CD4-positive, alpha-beta T cell treated with Interferon gamma for 1 hour (primary cell): ENCODE measurements around the gene CDC42EP5.
A peak's percentile ranks its signal among the peaks of the same experiment; 100 is the strongest.
"Not testable (repeated sequence)": the region's sequence is repeated elsewhere in the genome, so short reads cannot be mapped to it uniquely, and the experiment has no call there.

Experiments
- DNase-seq: peaks from one replicate; pipeline ENCODE4 v3.0.0-alpha.2; 2020

CDC42EP5 gene

GRCh38 chr19:54485851-54486250, 12.8 kb upstream of the CDC42EP5 start:
- DNase-seq: no peak

DNA sequence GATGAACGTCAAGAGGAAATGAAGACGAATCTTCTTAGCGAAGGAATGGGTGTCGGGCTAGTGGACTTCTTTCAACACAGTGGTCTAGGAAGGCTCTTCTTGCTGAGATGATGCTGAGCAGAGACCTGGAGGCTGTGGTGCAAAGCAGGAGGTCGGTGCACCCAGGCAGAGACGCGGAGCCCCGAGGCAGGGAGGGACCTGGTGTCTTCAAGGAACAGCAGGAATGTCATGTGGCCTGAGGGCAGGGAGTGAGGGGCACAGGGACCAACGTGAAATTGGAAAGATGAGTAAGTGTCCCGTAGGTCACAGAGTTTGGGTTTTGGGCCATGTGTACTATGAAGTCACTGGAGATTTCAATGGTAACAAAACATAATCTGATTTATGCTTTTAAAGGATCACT, 11.4 kb upstream of the CDC42EP5 start:
- no peak for DNase-seq

DNA sequence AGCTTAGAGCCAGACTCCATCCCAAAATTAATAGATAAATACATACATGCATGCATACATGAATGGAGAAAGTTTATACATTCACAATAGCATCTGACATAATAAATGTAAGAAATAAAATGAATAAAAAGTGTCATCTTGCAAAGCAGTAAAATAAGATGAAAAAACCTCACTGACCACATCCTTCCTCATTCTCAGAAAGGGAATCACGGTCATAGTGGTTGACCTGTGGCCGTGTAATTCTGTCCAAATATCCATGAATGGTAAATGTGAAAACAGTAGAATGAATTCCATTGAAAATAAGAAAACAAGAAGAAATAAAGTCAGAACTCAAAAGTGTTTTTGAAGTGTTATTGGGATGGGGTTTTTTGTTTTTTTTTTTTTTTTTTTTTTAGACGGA, 9.8 kb upstream of the CDC42EP5 start:
- DNase-seq: no peak

DNA sequence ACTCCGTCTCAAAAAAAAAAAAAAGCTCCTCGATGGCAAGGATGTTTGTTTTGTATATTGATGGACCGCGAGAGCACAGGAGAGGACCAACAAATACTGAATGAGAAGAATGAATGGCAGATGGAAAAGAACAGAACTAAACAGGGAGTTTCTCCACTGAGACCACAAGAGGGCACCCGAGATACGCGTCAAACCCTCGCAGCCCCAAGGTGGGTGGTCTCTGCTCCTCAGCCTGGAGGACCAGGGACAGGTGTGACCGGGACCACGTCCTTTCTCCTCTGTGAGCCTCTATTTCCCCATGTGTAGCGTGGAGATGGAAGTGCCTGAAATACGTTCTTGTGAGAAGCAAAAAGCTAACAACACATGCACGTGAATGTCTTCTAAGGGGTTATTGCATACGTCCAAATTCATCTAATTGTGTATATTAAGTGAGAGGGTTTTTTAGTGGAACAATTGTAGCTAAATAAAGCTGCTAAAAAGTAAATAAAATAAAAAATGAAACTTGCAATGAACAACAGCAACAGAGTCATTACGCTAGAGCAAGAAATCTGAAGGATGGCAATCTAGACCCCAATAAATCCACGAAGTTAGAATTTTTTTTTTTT, 8.3 kb upstream of the CDC42EP5 start:
- DNase-seq: peak; percentile 29

DNA sequence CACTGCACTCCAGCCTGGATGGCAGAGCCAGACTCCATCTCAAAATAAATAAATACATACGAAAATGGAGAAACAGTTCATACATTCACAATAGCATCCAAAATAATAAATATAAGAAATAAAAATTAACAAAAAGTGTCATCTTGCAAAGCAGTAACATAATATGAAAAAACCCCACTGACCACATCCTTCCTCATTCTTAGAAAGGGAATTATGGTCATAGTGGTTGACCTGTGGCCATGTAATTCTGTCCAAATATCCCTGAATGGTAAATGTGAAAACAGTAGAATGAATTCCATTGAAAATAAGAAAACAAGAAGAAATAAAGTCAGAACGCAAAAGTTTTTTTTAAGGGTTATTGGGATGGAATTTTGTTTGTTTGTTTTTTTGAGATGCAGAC, 7.0 kb upstream of the CDC42EP5 start:
- DNase-seq: no peak

DNA sequence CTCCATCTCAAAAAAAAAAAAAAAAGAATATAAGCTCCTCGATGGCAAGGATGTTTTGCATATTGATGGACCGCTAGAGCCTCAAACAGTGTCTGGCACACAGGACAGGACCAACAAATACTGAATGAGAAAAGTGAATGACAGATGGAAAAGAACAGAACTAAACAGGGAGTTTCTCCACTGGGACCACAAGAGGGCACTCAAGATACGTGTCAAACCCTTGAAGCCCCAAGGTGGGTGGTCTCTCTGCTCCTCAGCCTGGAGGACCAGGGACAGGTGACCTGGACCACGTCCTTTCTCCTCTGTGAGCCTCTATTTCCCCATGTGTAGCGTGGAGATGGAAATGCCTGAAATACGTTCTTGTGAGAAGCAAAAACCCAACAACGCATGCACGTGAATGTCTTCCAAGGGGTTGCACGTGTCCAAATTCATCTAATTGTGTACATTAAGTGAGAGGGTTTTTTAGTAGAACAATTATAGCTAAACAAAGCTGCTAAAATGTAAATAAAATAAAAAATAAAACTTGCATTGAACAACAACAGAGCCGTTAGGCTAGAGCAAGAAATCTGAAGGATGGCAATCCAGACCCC, 5.7 kb upstream of the CDC42EP5 start:
- DNase-seq: no peak

DNA sequence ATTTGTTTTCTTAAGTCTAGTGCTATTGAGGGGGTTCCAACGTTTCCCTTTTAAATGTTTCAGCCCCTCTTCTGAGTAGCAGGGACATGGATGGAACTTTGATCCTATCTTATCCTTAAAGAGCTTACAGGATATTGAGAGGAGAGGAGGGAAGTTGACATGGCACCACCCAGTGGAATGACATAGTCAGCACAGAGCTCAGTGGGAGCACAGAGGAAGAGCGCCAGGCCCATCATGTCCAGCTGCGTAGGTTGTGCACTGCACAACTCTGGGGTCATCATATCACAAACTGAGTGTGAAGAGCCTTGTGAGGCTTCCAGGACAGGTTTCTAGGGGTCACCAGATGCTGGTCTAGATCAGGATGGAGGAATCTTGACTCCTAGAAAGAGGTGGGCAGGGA, 4.6 kb upstream of the CDC42EP5 start:
- DNase-seq: no peak

DNA sequence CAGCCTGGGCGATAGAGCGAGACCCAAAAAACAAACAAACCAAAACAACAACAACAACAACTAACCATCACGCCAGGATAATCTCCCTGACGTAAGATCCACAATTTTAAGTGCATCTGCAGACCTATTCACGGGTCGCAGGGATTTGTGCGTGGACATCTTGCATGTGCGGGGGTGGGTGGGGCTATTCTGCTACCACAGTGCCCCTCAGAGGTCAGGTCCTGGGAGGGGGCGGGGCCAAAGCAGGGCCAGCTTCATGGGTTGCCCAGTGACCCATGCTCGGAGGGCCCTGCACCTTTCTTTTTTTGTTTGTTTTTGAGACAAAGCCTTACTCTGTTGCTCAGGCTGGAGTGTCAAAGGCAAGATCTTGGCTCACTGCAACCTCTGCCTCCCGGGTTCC, 2.6 kb upstream of the CDC42EP5 start:
- DNase-seq: no peak

DNA sequence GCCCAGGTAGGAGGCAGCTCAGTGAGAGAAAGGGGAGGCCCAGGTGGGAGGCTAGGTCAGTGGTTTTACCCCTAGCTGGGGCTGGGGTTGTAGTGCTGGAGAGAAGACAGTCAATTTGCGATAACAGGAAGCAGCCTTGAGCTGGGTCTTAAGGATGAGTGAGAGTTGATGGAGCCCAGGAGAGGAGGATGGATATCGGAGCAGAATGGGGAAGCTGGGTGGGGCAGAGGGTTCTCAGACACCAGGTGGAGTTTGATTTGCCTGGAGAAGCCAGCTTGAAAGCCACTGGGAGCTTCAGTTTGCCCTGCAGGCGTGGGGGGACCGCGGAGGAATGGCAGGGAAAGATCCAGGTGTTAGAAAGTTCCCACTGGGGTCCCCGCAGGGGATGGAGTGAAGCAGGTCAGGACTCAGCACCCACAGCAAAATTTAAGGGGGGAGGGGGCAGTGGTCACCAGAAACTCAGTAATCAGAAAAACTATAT, 836 bp upstream of the CDC42EP5 start:
- no peak for DNase-seq

DNA sequence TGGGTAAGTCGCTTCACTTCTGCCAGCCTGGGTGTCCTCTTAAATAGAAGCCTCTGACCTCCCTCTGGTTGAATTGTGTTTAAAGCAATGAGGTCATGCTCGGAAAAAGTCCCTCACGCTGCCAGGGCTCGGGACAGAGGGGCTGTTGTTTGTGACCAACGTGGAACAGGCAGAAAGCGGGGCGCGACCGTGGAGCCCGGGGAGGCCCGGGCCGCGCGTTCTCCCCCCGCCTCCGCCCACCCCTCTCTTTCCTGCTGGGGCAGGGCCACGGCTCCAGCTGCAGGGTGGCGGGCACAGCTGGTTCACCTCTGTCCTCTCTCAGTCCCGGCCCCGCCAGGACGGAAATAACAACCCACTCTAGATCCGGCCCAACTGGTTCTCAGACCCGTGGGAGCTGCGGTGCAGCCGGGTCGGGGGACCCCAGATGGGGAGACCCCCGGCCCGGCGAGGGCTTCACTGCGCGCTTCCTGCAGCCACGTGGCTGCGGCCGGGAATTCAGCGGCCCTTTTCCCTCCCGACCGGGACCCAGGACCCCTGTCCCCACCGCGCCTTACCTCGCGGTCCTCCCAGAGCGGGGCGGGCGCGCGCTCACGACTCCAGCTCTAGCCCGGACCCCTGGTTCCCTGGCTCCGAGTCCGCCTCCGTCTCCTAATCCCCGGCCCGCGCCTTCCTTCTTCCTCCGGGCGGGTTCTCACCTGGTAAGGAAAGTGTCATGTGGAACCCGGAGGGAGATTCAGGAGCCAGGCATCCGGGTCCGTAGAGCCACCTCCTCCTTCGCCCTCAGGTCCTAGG, 1.9 kb downstream of the CDC42EP5 start:
- DNase-seq: no peak

GRCh38 chr19:54470276-54470887, 2.7 kb downstream of the CDC42EP5 start:
- DNase-seq: no peak

DNA sequence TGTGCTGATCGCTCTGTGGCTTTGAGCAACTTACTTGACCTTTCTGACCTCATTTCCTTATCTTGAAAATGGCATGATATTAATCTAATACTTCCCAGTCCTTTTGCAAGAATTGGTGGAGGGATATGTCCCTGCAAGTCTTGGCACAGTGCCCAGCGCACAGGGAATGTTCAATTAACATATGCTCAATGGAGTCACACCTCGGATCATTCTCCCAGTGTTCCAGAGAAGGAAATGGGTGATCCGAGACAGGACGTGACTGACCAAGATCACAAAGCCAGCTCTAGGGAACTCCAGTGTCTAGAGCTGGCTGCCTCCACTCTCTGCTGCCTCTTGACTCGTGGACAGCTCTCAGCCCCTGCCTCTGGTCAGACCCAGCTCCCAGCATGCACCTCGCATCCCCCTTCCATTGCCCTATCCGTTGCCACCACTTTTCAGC, 3.6 kb downstream of the CDC42EP5 start:
- DNase-seq: no peak

DNA sequence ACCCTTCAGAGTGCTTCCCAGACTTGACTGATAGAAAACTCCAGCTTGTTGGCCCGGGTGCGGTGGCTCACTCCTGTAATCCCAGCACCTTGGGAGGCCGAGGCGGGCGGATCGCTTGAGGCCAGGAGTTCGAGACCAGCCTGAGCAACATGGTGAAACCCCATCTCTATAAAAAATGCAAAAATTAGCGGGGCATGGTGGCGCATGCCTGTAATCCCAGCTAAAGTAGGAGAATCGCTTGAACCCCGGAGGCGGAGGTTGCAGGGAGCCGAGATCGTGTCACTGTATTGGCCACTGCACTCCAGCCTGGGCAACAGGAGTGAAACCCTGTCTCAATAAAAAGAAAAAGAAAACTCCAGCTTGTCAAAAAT, 7.0 kb downstream of the CDC42EP5 start:
- not testable (repeated sequence) for DNase-seq

DNA sequence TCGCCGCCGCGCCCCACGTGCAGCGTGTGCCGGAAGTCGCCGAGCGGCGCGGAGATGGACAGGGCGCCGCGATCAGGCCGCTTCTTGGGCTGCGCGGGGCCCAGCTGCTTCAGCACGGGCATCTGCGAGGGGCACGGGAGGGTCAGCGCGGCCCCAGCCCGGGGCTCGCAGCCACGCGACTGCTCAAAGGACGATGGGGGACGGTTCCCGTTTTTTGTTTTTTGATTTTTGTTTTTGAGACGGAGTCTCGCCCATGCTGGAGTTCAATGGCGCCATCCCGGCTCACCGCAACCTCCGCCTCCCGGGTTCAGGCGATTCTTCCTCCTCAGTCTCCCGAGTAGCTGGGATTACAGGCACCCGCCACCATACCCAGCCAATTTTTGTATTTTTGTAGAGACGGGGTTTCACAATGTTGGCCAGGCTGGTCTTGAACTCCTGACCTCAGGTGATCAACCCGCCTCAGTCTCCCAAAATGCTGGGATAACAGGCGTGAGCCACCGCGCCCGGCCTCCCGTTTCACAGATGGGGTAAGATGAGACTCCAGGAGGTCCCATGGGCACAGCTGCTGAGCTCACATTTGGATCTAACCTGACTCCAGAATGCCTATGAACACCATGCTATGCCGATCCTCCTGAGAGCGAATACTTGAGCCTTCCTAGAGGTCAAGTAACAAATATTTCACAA, 7.5 kb downstream of the CDC42EP5 start:
- no peak for DNase-seq

GRCh38 chr19:54464630-54465425, 8.3 kb downstream of the CDC42EP5 start:
- peak; percentile 79 for DNase-seq

DNA sequence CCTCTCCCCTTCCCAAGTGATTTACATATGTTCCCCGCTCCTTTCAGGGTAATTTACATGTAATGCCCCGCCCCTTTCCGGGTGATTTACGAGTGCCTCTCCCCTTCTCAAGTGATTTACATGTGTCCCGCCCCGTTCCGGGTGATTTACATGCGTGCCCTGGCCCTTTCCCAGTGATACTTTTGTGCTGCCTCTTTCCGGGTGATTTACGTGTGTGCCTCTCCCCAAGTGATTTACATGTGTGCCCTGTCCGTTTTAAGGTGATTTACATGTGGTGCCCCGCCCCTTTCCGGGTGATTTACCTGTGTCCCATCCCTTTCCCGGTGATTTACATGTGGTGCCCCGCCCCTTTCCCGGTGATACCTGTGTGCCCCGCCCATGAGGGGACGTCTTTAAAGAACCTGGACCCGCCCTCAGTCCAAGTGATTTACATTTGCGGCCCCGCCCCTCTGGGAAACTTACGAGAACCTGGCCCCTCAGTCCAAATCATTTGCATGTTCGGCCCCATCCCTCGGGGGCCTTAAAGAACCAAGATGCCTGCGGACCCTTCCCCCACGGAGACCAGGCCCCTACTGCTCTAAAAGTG, 9.0 kb downstream of the CDC42EP5 start:
- no peak for DNase-seq

GRCh38 chr19:54463531-54464043, 9.5 kb downstream of the CDC42EP5 start, which contains the start of gene LENG9:
TSS of gene LENG9 (minus strand) at chr19:54463778. CDS start at chr19:54463526, 252 bp downstream.
- peak; percentile 97 for DNase-seq

DNA sequence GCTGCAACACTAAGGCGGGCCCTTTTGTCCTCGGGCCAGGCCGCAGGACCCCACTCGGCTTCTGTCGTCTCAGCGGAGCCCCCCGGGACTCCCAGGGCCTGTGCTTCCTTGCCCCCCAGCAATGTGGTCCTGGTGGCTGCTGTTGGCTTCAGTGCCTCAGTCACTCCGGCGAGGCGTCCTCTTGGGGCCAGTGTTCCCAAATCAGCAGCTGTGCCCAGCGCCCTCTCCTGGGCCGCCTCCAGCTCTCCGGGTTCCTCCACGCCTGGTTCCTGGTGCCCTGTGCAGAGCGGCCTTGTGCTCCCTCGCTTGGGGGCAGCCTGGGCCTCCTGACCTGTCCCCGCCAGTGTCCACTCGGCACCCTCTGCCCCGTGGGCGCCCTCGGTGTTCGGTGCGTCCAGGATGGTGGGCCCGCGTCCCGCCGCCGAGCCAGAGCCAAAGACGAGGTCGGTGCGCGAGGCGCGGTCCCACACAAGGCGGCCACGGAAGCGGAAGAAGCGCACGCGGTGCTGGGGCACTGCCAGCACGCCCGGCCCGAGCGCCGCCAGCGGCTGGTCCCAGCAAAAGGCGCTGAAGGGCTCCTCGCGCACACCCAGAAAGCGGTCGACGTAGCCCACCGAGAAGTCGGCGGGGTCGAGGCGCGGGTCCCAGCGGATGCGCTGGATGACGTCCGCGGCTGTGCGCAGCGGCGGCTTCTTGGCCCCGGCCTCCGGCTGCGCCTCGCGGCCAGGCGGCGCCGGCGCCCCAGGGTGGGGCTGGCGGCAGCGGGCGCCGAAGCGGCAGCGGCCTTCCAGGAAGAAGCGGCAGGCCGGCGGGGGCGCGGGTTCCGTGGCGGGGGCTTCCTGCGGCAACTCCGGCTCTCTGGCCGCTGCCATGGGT, 10.2 kb downstream of the CDC42EP5 start:
- DNase-seq: peak; percentile 67

- no peak for DNase-seq
These were observed 10.9 kb downstream of the CDC42EP5 start for GRCh38 chr19:54462047-54462654.

- no peak for DNase-seq
These were observed 11.5 kb downstream of the CDC42EP5 start for GRCh38 chr19:54461613-54462012.
